Kidney (tissue), 14 donors: ENCODE results near the gene HOXD11. TPM values are rescaled to one million over a fixed set of nuclear protein-coding genes. Genes with fewer than 3 reads are reported as not detected.

ENCODE experiments used
- DNase-seq, 5 donors: peaks; one replicate each; pipeline ENCODE4 v3.0.0-alpha.2; 2013 to 2020
- FAIRE-seq: peaks from 2 replicates; lab custom pipeline; 2012; peaks lifted over from hg19 to GRCh38; lab: Jason Lieb, UNC
- H3K27ac ChIP-seq, 2 donors: one replicate each; pipeline ENCODE4 v1.7.0; 2013; ENCODE audit warnings: low read depth in 2 of 2, low read length in 2 of 2, inconsistent platforms in 1 of 2
- H3K27me3 ChIP-seq: one replicate; pipeline ENCODE4 v1.7.1; 2013; ENCODE audit warnings: low read length, inconsistent platforms; ENCODE audit not compliant: control insufficient read depth, insufficient read depth
- H3K36me3 ChIP-seq, 3 donors: one replicate each; pipeline versions ENCODE4 v1.7.0 to v1.7.1; 2013; ENCODE audit warnings: low read length in 3 of 3, control low read depth in 1 of 3, inconsistent platforms in 1 of 3; ENCODE audit not compliant: insufficient read depth in 3 of 3, control insufficient read depth in 2 of 3
- H3K4me1 ChIP-seq, 3 donors: one replicate each; pipeline versions ENCODE4 v1.7.0 to v1.7.1; 2013; ENCODE audit warnings: low read length in 3 of 3, inconsistent platforms in 1 of 3, low read depth in 1 of 3; ENCODE audit not compliant: control insufficient read depth in 2 of 3, insufficient read depth in 2 of 3
- H3K4me3 ChIP-seq, 3 donors: one replicate each; pipeline versions ENCODE4 v1.7.0 to v1.8.1; 2013; ENCODE audit warnings: low read length in 3 of 3, control low read depth in 1 of 3, inconsistent platforms in 1 of 3
- H3K9ac ChIP-seq, 3 donors: one replicate each; pipeline versions ENCODE4 v1.7.0 to v1.7.1; 2013; ENCODE audit warnings: low read length in 3 of 3, control low read depth in 1 of 3, inconsistent platforms in 1 of 3
- H3K9me3 ChIP-seq, 3 donors: one replicate each; pipeline versions ENCODE4 v1.7.0 to v1.7.1; 2013; ENCODE audit warnings: low read length in 3 of 3, control low read depth in 1 of 3, inconsistent platforms in 1 of 3; ENCODE audit not compliant: control insufficient read depth in 2 of 3, insufficient read depth in 1 of 3
- CTCF ChIP-seq: IDR thresholded peaks from 3 replicates; pipeline ENCODE4 v1.5.1; 2012; ENCODE audit warnings: mild to moderate bottlenecking, moderate library complexity, borderline replicate concordance; ENCODE audit not compliant: insufficient read depth; ENCODE audit errors: extremely low read depth
- intact Hi-C: fragments of 100-400 bp; cut with DNase I; formaldehyde crosslinking; loops from one replicate; pipeline ENCODE4 v1.11.1; 2022
- polyA plus RNA-seq: library from polyadenylated mRNA; stranded (reverse); fragments of 350-450 nt; fragmentation: Illumina TruSeq; extraction: RNeasy Lipid Tissue Mini Kit (QIAGEN cat#74804); gene quantifications from one replicate; pipeline ENCODE4 v1.2.3, GENCODE V29; 2014; ENCODE audit warnings: low read depth, low replicate concordance; ENCODE audit not compliant: insufficient read depth
- total RNA-seq: library from RNA; stranded (reverse); fragmentation: NEBNext Ultra II Directional; extraction: Animal tissue kit (Norgen Biotek cat#: 25700); gene quantifications from one replicate; pipeline ENCODE4 v1.2.1, GENCODE V29; 2021
- donor health status: control.
- donor health status: control.
- donor health status: control.
- donor health status: control.
- donor health status: control.
- donor health status: DM: yes; HTN: yes; CAD: no.
- donor health status: Normal renal cell carcinoma (clear cell type).

The HOXD11 gene
- total and polyA plus RNA-seq, 2 donors from 2014 or later, result 5.8 to 15.9 TPM

- Histone ChIP-seq H3K27me3 (no peaks in the 10 kb centered on the region), H3K9ac (peak within 1 kb of the TSS; percentile 59 to 73 (median 63)), H3K36me3 (peaks cover 0 to 5% (median 0%) of the 10 kb centered on the region in 3 donors), H3K27ac (peak within 1 kb of the TSS; percentile 91 to 95), H3K4me1 (peaks cover 6 to 12% (median 10%) of the 10 kb centered on the region in 3 donors), H3K4me3 (peak within 1 kb of the TSS; percentile 72 to 80 (median 75)), H3K9me3 (no peaks in the 10 kb centered on the region)
- intact Hi-C loops, result loop anchor here (10.0 kb wide), 2 partner anchors 522 to 1032 kb away; no protein-coding TSS in a partner anchor
- DNase-seq (peak in 3 of 5 donors; percentile 83 to 95 (median 90)), FAIRE-seq (no peak)
- no peak for TF ChIP-seq CTCF
Observed at GRCh38 chr2:176122683-176123410, 15.8 kb downstream of the HOXD11 start, which contains the start of gene HOXD9. Gene HOXD9, plus strand, starts transcription at chr2:176122719. Its CDS starts 50 bp downstream, at chr2:176122769.

DNA sequence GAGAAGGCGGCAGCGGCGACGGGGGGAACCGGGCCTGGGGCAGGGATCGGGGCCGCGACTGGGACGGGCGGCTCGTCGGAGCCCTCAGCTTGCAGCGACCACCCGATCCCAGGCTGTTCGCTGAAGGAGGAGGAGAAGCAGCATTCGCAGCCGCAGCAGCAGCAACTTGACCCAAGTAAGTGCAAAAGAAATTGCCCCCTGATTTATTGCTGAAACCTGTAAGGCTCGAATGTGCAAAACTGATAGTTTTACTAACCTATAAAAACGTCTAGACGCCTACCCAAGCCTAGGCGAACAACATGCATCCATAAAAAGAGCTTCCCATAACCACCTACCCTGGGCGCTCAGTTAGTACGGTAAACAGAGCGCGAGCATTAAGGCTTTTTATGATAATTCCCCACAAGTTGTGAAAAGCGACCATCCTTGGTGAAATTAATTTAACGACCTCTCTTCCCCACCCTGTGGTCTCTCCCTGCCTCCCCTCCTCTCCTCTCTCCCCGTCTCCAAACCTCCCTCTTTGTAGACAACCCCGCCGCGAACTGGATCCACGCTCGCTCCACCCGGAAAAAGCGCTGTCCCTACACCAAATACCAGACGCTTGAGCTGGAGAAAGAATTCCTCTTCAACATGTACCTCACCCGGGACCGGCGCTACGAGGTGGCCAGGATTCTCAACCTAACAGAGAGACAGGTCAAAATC lies 16.5 kb downstream of the HOXD11 start:
- Histone ChIP-seq H3K4me1 (peaks cover 6 to 12% (median 12%) of the 10 kb centered on the region in 3 donors), H3K9me3 (no peaks in the 10 kb centered on the region), H3K27me3 (no peaks in the 10 kb centered on the region), H3K9ac (peak overlapping the region; percentile 57 to 73 (median 59)), H3K27ac (peak overlapping the region; percentile 91 to 95), H3K4me3 (peak overlapping the region; percentile 72 to 80 (median 75)), H3K36me3 (peaks cover 0 to 5% (median 0%) of the 10 kb centered on the region in 3 donors)
- no peak for TF ChIP-seq CTCF
- FAIRE-seq (no peak), DNase-seq (peak; percentile 63 to 94 (median 85))
- intact Hi-C loops, result loop anchor here (10.0 kb wide), 2 partner anchors 521 to 1031 kb away; no protein-coding TSS in a partner anchor

DNA sequence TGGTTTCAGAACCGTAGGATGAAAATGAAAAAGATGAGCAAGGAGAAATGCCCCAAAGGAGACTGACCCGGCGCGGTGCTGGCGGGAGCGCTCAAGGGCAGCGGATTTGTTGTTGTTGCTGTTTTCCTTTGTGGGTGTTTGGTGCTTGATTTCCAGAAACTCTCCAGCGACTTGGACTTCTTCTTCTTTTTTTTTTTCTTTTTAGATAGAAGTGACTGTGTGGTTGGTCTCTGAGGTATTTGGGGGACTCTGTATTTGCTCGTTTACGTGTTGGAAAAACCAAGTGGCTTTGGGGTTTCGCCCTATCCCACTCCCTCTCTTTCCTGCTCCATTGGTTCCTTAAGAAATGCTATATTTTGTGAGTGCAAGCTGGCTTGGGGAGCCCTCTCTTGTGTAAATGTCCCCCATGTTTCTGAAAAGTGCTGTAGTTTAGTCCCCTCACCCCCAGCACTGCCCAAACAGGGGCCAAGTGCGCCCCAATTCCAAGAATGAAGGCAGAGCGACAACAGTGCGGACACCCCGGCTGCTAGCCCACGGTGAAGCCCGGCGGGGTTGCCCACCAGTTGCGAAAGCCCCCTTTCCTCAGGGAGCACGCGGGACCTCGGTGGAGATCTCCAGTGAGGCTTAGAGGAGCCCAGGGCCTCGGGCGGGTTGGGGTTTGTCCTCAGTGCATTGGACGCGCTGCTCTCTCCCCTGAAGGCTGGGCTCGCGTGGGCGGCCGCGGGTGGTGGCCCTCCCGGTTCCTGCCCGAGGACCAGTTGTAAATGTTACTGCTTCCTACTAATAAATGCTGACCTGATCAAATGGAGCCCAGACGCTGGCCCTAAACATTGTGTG lies 17.2 kb downstream of the HOXD11 start:
- peak overlapping the region; percentile 57 to 73 (median 59) for H3K9ac ChIP-seq

More for the DNA sequence above, 17.2 kb downstream of the HOXD11 start:
- Histone ChIP-seq H3K27ac (peak overlapping the region; percentile 91 to 95), H3K4me1 (peaks cover 6 to 12% (median 12%) of the 10 kb centered on the region in 3 donors), H3K9me3 (no peaks in the 10 kb centered on the region), H3K4me3 (peak overlapping the region; percentile 72 to 80 (median 75)), H3K27me3 (no peaks in the 10 kb centered on the region), H3K36me3 (peaks cover 0 to 5% (median 0%) of the 10 kb centered on the region in 3 donors)
- intact Hi-C loops, result loop anchor here (10.0 kb wide), 2 partner anchors 520 to 1030 kb away; no protein-coding TSS in a partner anchor
- DNase-seq (peak in 3 of 5 donors; percentile 33 to 87 (median 60)), FAIRE-seq (no peak)
- TF ChIP-seq CTCF, result no peak
